Stimulated activated CD4-positive, alpha-beta T cell treated with anti-CD3 and anti-CD28 coated beads, Interleukin-2, amount 100 ng/mL, for 4 hours (primary cell): Measurements from ENCODE around the gene SLAMF9.

Experiments
- DNase-seq: peaks from one replicate; pipeline ENCODE4 v3.0.0-alpha.2; 2020; ENCODE audit warnings: low read depth

The SLAMF9 gene

DNA sequence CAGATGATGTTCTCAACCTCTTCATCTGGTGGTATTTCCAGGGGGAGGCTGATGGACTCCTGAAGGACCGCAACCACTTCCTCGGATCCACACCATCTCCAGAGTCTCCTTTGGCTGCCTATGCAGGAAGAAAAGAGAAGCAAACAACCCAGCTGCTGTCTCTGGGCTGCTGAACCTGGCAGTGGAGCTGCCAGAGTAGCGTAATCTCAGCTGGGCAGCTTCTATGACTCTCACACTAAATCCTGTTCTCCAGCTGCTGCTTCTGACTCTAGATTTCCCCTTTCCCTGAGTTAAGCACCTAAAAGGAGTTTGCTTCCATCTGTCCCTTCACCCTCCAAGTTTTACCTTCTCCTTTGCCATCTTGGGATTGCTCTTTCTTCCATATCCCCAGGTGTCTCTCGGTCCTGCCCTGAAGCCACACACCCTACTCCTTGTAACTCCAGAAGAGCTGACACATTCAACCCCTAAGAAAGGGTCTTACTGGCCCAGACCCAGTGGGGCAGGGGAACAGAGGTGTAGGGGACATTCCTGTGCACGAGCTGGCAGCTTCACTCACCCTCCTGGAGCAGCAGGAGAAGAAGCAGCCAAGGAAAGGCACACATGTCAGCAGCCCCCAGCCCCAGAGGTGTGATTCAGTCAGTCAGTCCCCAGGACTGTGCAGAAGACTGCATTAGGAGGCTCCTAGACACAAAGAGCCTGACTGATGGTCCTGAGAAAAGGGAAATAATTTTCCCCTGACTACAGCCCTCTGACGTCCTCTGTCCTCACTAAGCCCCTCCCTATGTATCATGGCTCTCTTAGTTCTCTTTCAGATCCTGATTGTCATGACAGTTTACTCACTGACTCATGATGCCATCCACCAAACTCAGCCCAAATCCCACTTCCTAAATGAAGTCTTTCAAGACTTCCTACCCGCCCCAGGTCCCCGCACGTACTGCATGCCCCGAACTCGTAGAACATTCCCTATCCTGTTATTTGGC is at the start of gene SLAMF9:
SLAMF9 (minus strand) TSS at position 702 of the 980 bp plus-strand sequence; CDS start at position 602, 100 bp downstream.
- DNase-seq, result no peak

DNA sequence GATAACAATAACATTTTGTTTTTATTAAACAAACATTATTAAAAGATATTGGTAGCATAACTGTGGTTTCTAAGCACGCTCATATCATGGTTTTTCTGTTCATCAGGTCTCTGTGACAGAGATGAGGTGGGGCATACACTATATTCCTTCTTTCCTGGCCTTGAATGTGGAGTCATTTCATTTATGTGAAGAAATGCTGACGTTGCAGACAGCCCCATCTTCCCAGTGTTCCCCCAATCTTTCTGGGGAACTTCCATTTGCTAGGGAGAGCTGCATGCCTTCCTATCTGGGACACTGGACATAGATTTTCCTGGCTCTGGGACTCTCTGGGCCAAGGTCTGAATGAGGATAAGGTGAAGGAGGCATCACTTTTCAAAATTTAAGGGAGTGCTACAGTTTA is 47.4 kb upstream of the SLAMF9 start:
- DNase-seq, result no peak

DNA sequence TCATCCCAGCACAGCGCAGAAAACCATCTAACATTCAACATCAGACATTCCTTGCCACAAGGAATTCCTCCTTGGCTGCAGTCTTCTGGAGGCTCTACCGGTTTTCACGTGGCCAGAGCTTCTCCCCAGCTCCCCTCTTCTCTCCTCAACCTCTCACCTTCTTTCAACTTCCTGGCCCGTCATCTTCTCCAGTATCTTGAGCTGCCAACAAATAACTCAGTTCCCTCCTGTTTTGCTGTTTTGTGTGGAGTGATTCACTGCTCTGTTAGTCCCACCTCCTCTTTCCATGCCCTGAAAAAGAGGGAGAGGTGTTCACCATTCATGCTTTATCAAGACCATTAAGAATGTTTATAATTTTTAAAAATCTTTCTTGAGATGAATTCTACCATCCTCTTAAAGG is 45.2 kb upstream of the SLAMF9 start:
- no peak for DNase-seq

DNA sequence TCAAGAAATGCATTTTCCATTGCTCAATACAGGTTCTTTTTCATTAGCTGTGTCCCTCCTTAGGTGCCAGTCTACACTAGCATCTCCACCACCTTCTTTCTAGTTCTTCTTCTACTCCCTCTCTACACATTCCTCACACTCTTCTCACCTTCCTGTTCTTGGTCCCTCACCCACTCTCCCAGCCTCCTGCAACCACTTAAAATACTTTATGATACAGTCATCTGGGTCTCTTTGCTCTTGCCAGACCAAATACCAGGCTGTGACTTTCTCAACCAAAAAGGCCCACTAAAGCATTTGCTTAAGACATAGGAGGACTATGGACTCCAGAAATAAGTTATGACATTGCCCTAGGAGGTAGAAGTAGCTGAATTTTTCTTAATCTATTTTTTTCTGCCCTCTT is 42.6 kb upstream of the SLAMF9 start:
- DNase-seq, result no peak

DNA sequence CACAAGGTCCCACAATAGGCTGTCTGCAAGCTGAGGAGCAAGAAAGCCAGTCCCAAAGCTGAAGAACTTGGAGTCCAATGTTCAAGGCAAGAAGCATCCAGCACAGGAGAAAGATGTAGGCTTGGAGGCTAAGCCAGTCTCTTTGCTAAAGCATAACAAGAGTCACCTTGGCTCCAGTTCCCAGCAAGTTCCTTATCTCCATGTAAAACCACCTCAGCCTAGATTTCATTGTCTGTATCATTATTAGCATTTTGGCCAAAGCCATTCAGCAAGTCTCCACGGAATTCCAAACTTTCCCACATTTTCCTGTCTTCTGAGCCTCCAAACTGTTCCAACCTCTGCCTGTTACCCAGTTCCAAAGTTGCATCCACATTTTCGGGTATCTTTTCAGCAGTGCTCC is 40.9 kb upstream of the SLAMF9 start:
- no peak for DNase-seq

DNA sequence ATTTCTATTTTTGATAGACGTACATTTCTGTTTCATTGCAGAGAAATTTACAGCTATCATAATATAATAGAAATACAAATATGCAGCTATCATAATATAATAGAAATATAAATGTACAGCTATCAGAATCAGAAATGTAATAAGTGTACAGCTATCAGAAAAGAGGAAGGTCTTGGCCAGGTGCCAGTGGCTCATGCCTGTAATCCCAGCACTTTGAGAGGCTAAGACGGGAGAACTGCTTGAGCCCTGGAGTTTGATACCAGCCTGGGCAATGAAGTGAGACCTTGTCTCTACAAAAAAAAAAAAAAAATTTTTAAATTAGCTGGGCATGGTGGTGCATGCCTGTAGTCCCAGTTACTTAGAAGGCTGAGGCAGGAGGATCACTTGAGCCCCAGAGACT is 39.9 kb upstream of the SLAMF9 start:
- DNase-seq, result no peak

DNA sequence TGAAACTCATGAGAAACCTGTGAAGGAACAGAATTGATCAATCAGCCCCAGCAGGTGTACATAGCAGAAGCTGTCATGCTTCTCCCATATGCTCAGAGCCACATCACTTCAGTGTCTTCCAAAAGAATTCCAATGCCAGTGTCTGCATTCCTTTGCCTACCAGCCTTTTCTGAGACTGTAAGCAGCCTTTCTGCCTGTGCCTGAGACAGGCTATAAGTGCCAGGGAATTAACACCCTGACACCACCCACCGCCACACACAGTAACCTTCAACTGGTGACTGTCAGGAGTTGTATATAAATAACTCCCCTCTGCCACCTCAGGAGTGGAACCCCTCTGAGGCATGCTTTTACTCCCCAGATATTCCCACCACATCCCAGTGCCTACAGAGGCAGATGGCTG is 38.1 kb upstream of the SLAMF9 start:
- DNase-seq, result no peak

DNA sequence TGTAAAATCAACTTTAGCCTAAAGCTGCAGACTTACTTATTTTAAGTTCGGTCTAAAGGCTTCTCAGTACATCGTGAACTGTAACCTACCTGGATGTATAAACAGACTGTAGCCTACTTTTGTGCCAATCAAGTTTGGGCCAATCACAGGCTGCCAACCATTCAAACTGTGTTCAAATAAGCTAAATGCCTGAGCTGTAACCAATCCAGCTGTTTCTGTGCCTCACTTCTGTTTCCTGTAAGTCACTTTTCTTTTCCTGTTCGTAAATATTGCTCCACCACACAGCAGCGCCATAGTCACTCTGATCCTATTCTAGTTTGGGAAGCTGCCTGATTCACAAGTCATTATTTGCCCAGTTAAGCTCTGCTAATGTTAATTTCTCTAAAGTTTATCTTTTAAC is 37.5 kb upstream of the SLAMF9 start:
- DNase-seq, result no peak

DNA sequence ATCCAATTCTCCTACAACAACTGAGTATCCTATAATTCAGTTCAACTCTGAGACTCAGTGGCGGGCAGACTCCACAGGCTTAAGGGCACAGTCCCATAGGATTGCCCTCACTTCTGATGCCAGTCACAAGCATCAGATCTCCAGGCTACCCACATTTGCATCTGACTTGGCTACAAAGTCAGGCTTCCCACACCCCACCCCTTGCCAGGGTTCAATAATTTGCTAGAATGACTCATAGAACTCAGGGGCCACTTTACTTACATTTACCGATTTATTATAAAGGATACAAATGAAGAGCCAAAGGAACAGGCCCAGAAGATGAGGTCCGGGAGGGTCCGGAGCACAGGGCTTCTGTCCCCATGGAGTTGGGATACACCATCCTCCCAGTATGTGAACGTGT is 36.0 kb upstream of the SLAMF9 start:
- DNase-seq, result no peak

DNA sequence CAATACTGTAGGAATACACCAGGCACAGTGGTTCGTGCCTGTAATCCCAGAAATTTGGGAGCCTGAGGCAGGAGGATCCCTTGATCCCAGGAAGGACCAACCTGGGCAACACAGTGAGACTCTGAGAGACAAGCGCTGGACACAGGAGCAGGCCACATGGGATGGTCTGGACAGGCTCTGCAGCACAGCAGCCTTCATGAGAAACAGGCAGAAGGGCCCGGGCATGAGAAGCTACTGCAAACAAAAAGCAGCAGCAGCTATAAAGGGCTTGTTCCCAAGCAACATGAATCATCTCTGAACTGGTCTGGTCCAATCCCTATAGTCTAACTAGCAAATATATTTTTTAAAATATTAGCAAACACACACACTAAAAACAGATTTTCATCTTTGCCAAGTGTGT is 35.5 kb upstream of the SLAMF9 start:
- no peak for DNase-seq

DNA sequence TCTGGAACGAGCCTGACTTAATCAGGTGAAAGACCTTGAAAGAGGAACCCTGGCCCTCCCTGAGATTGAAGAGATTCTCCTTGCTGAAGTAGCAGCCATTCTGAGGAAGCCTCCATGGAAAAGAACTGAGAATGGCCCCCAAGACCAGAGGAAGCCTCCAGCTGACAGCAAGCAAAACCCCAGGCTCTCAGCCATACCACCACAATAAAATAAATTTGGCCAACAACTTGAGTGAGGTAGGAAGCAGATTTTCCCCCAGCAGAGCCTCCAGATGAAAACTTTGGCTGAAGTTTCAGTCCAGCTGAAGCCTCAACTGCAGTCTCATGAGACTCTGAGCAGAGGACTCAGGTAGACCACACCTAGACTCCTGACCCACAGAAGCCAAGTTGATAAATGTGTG is 34.0 kb upstream of the SLAMF9 start:
- DNase-seq, result no peak

DNA sequence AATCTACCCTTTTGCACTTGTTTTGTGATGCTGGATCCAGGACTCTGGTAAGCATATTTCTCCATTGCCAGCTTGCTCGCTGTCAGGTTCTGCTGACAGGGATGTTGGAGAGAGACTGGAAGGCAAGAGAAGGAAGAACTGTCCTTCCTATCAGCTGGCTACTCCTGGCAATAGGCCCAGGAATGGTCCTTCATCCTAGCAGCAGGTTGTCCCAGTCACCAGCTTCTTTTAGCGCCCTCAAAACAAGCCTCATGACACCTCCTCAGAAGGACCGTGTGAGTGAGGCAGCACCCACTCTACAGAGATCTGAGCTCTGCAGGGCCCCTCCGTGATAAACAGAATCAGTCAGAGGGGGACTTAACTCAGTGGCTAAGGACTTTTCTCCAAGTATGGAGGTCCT is 33.1 kb upstream of the SLAMF9 start:
- DNase-seq, result no peak

DNA sequence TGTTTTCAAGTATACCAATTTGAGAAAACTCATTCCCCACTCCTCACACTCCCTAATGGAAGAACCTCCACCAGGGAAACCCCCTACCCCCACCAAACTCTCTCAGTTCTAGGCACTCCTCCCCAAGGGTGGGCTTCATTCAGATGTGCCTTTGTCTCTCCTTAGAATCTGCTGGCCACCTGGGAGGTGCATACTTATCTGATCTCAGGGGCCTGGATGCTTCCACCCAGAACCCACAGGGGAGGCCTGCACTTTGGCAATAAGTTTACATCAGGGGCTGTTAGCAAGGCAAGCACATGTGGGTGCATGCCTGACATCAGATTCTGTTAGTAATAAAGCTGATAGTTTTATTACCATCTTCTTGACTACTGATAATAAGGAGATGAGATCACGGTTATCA is 32.5 kb upstream of the SLAMF9 start:
- DNase-seq, result no peak

DNA sequence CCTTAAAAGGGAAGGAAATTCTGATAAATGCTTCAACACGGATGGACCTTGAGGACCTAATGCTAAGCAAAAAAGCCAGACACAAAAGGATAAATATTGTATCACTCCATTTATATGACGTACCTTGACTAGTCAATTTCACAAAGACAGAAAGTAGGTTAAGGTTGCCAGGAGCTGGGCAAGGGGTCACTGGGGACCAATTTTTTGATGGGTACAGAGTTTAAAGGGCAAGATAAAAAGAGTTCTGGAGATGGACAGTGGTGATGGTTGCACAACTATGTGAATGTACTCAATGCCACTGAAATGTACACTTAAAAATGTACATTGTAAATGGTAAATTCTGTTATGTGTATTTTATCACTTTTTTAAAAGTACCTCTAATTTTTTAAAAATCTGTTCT is 32.1 kb upstream of the SLAMF9 start:
- DNase-seq, result no peak

DNA sequence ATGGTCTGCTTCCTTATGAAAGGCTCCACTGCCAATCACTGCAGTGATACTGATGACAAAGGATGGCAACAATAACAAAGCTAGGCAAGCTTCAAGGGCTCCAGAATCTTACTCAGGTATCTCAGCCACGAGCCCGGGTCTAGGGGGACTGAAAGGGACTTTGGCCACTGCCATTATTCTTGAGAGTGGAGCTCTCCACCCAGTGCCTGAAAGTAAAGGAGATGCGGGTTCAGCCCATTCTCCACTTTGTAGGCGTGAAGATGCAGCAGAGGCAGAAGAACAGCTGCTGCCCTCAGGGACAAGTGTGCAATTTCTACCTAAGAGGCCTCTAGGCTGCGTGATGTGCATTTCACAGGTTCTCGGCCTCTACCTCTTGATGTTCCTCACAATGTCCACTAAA is 31.4 kb upstream of the SLAMF9 start:
- no peak for DNase-seq

DNA sequence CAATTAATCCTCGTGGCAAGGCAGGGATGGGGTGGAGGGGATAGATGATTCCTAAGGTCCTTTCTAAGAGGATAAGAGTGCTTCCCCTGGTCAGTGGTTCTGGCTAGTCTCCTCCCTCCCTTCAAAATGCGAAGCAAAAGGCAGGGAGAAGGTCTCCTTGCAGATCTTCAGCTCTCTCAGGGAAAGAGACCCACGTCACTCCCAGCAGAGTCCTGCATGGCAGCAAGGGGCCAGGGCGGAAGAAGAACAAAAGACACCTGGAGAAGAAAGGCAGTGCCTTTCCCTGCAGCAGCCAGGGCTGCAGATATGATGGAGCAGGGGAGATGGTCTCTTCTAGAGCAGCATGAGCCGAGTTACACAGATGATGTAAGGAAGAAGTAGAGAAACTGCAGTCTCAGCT is 29.6 kb upstream of the SLAMF9 start:
- no peak for DNase-seq

DNA sequence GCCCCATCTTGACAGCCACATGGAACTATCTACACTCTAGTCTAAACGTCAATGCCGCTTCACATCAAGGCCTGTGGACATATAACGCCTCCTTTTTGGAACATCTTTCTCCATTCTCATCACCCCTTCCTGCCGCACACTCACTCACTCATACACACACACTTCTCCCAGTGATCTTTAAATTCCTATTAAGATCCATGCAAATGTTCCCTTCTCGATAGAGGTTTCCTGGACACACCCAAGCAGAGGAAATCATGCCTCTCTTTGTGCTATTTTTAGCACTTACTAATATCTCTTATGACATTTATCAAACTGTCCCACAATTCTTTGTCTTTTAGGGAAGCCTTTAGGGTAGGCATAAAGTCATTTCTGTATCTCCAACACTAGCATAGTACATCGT is 28.2 kb upstream of the SLAMF9 start:
- no peak for DNase-seq

DNA sequence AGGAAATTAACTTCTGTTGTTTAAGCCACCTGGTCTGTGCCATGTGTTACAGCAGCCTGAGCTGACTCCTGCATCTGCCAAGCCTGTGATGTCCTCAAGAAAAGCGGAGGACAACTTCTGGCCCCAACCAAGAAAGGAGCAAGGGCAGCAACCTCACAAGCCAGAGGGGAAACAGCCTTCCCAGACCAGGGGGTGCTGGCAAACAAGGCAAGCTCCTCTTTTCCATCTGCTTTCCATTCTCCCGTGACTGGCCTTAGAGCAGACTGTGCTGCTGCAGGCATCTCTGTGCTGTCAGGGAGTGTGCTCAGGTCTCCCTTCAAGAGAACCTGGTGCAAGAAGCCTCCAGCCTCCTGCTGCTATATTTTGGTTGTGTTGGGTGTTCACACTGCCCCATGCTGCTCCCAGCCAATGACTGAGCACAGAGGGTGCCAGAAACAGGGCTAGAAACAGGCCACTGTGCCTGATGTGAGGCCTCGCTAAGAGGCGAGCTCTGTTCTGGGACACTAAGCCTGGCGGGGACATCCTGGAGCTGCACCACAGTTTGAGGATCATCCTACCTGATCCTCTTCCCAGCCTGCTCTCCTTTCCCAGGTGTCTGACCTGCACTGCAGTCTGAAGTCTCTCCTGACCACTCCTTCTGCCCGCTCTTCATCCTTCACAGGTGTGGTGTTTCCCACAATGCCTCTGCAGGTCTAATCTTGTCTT is 27.5 kb upstream of the SLAMF9 start:
- no peak for DNase-seq

DNA sequence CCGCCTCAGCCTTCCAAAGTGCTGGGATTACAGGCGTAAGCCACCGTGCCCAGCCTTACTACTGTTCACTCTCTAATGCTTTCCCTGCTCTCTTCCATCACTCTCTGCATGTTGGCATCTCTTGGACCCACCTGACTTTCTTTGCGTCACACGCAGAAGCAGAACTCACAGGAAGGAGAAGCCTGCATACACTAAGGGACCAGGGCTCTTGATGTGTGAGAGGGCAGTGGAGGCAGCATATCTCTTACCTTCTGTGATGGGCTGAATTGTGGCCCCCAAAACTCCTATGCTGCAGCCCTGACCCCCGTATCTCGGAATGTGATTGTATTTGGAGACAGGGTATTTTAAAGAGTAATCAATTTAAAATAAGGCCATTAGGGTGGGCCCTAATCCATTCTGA is 26.7 kb upstream of the SLAMF9 start:
- no peak for DNase-seq

DNA sequence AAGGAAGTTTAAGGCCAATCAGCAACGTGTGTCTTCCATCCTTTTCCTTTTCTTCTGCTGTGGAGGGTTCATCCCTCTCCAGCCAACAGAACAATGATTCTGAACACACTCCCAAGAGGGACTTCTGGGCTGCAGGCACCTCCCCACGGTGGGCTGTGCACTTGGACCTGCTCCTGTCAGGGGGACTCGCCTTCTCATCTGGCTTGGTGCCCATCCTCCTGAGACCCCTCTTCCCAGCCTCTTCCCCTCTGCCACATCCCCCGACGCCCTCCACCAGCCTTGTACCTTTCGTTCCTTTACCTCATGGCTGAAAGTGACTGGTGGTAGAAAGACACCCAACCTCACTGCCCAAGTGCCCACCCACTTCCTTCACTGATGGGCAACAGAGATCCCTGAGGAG is 26.0 kb upstream of the SLAMF9 start:
- no peak for DNase-seq

DNA sequence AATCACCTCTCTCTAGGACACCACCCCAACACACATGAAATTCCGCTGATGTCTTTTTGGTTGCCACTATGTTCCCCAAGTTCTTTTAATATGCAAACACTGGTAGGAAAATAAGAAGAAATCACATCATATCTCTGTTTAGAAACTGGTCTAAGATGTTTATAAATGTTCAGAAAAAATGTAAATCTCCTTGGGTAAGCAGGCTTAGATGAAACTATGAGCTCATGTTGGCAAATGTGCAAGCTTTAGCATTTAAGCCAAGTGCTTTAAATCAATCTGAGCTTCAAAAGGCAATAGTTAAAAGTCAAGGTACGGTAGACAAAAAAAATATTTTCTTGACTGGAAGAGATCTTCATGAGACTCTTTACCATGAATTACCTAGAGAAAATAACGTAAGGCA is 25.2 kb upstream of the SLAMF9 start:
- no peak for DNase-seq

DNA sequence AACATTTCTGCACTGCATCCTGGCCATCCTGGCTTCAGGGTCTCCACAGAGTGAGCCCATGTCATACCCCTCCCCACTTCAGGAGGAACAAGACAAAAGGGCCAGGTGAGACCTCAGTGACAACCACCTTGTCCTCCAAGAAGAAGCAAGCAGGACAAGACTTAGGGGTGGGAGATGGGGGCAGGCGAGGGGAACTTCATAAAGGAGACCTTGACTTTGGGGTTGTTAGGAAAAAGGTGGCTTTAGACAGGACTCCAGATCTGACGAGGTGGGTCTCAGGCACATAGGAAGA is 24.0 kb upstream of the SLAMF9 start:
- no peak for DNase-seq

DNA sequence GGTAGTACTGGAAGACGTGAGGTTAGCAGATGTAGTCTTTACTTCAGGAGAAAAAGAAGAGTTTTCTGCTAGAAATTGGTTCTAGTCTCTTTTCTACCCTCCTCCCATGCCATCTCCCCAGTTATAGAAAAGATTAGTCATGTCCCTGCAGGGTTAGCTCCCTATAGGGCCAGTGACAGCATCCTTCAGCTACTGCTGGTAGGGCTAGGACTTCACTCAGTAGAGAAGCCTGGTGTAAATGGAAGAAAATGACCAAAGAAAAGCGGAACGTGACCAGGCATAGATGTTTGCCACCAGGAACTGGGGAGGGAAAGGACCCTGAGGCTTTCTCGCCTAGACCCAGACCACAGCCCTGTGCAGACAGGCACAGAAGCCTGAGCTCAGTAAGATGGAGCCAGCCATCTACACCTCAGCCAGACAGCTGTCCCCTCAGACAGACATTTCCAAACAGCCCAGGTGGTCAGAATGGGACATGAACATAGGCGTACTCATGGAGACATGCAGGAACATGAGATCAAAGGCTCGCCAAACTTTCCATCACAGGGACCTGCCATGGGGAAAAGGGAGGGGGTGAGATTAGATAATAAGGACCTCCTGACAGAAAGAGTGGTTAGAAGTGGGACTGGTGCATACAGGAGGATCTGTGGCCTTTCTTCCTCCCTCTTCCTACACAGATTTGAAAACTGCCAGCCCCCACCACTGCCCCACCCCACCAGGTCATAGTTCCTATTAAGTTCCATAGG is 23.5 kb upstream of the SLAMF9 start:
- no peak for DNase-seq
